GM19240 (cell line): Measurements from ENCODE around the gene GATA3.
"Not testable (repeated sequence)": the region's sequence is repeated elsewhere in the genome, so short reads cannot be mapped to it uniquely, and the experiment has no call there.

ENCODE experiments used
- DNase-seq: peaks from one replicate; pipeline ENCODE4 v3.0.0; 2011; ENCODE audit warnings: low spot score; ENCODE audit not compliant: insufficient read length

The GATA3 gene

DNA sequence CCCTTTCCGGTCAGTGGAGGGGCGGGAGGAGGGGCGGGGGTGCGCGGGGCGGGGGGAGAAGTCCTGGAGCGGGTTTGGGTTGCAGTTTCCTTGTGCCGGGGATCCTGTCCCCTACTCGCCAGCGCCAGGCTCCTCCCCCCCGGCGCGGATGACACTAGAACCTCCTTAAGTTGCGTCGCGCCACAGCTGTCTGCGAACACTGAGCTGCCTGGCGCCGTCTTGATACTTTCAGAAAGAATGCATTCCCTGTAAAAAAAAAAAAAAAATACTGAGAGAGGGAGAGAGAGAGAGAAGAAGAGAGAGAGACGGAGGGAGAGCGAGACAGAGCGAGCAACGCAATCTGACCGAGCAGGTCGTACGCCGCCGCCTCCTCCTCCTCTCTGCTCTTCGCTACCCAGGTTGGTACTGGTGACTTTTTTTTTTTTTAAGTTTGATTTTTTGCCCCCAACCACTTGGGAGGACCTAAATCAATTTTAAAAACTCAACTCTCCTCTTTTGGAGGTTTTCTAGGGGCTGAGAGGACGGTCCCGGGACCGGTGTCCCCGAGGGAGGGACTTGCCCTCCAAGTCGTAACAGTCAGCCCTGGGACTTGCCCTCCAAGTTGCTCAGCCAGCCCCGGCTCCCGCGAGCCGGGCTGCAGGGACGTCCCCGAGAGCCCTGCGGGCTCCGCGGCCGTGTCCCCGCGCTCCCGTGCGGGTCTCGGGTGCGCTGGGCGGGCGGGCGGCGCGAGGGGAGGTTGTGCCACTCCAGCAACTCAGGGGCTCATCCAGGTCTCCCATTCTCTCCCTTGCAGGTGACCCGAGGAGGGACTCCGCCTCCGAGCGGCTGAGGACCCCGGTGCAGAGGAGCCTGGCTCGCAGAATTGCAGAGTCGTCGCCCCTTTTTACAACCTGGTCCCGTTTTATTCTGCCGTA is at the start of gene GATA3:
TSS of gene GATA3 (plus strand) at position 195 of the 914 bp plus-strand sequence. CDS start 968 bp downstream, outside the sequence.
- no peak for DNase-seq

GRCh38 chr10:8006274-8006999 is 48.1 kb upstream of the GATA3 start:
- no peak for DNase-seq

DNA sequence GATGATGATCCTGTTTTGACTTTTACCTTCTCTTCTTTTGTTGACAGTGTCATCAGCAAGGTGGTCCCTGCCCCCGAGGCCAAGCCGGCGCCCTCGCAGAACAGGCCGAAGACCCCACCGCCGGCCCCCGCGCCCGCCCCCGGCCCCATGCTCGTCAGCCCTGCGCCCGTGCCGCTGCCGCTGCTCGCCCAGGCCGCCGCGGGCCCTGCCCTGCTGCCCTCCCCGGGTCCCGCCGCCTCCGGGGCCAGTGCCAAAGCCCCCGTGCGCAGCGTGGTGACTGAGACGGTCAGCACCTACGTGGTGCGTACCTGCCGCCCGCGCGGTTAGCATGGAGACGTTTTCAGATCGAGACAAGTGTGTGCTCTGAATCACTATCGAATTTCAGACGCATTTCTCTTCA is 45.5 kb upstream of the GATA3 start:
- DNase-seq: no peak

GRCh38 chr10:8013006-8013405 is 41.5 kb upstream of the GATA3 start:
- no peak for DNase-seq

GRCh38 chr10:8013619-8014018 is 40.9 kb upstream of the GATA3 start:
- no peak for DNase-seq

- no peak for DNase-seq
Observed at GRCh38 chr10:8014649-8015048, 39.8 kb upstream of the GATA3 start.

- DNase-seq: no peak
Observed at GRCh38 chr10:8017277-8017676, 37.2 kb upstream of the GATA3 start.

GRCh38 chr10:8023321-8023720 is 31.2 kb upstream of the GATA3 start:
- no peak for DNase-seq

DNA sequence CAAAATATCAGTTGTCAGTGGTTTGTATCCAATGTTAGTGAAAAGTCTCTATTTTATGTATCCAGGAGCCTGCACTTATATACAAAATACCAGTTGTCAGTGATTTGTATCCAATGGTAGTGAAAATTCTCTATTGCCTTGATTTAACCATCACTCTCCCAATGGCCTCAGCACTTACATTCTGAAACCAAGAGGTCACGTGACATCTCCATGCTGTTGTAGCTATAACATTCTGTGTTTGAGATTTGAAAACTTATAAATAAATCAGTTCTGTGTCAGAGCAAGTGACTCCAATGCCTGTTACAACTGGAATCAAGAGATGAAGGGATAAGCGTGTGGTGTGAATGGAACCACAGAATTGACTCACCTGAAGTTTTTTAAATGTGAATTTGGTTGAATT is 30.6 kb upstream of the GATA3 start:
- DNase-seq: no peak

- DNase-seq: no peak
Observed at GRCh38 chr10:8026349-8027259, 27.9 kb upstream of the GATA3 start.

DNA sequence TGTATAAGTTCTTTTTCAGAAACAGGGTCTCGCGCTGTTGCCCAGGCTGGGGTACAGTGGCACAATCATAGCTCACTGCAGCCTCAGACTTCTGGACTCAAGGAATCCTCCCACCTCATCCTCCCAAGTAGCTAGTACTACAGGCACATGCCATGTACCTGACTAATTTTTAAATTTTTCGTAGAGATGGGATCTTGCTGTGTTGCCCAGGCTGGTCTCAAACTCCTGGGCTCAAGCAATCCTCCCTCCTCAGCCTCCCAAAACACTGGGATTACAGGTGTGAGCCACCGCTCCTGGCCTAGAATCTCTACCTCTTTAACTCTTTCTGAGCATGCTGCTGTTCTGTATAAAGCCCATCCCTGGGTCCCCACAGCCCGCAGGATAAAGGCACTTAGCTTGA is 23.3 kb upstream of the GATA3 start:
- DNase-seq: not testable (repeated sequence)

DNA sequence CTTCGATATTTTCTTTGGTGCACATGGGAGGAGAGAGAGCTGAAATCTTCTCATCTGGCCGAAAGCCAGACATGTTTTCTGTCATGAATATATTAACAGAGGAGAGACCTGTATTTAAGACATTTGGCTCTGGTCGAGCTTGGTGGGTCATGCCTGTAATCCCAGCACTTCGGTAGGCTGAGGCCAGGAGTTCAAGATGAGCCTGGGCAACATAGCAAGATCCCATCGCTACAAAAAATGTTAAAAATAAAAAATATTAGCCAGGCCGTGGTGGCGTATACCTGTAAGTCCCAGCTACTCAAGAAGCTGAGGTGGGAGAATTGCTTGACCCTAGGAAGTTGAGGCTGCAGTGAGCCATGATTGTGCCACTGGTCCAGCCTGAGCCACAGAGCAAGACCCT is 21.9 kb upstream of the GATA3 start:
- no peak for DNase-seq

- no peak for DNase-seq
Observed at GRCh38 chr10:8033812-8034465, 20.5 kb upstream of the GATA3 start.

GRCh38 chr10:8034466-8035005 is 20.0 kb upstream of the GATA3 start:
- no peak for DNase-seq

- DNase-seq: no peak
Observed at GRCh38 chr10:8035006-8035640, 19.4 kb upstream of the GATA3 start.

DNA sequence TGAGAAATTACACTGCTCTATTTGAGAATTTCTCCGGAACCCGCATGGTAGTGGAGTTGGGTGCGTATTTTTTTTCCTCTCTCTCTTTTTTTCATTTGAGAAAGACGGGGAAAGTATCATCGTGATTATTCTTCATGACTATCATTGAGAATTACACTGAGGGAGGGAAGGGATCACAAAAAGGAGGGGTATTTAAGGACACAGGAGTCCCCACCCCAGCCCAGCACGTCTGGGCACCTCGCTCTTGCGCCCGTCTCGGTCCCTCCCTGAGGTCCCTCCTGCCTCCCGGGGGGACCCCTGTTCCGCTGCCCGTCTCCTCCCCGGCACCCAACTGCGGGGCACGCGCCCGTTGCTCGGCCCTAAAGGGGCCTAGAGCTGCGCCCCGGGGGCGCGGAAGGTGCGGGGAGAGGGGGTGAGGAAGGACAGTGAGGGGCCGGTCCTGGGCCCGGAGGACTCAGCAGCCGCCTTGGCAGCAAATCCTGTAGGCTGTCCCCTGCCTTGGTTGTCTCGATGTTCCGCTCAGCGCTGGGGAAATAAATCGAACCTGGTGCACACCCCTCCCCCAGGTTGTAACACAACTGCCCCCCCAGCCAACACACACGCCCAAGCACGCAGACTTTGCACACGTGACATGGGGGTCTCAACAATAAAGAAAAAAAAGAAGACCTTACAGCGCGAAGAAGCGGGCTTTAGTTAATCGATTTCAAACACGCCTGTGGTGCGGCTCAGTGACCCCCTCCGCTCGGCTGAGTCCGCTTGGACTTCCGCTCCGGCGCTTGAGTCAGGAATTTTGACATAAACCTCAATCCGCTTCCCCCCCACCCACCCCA is 18.6 kb upstream of the GATA3 start:
- DNase-seq: no peak

DNA sequence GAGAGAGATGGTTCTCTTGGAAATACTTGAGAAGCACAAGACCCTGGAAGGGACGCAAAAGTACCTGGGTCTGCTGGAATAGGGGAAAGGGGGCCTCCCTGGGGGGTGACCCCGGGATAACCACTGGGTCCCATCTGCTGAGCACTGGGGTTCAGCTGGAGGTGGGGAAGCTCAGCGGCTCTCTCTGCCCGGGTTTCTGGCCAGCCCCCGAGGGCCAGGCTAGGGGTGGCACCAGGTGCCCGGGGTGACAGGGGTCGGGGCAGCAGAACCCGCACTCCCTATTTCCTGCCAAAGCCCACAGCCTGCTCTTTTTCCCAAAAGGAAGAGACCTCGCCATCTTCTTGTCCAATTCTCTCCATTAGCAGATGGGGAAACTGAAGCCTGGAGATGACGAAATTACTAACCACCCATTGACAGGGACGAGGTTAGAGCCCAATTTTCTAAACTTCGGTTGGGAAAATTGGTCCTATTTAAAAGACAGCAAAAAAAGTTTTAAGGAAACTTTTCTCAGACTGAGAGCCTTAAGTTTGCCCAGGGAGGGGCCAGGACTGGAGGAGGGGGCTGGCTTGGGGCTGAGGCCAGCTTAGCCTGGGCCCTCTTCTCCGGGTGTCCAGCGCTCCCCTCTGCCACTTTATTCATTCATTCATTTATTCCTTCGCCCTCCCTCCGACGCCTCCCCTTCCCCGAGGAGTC is 17.8 kb upstream of the GATA3 start:
- DNase-seq: no peak

- DNase-seq: no peak
Observed at GRCh38 chr10:8037199-8037801, 17.2 kb upstream of the GATA3 start.
